ENCODE measurements around the gene CPNE4. TPM values are rescaled to one million over a fixed set of nuclear protein-coding genes. Genes with fewer than 3 reads are reported as not detected.

Gene CPNE4
- total RNA-seq, 2 donors from 2014 or later: 1.2 to 7.6 TPM

GRCh38 chr3:131831608-131832007, 203.2 kb downstream of the CPNE4 start:
- intact Hi-C loops (cut with DNase I): no loop called here
- DNase-seq (no peak), ATAC-seq (no peak)

- DNase-seq (no peak), ATAC-seq (peak in 1 of 2 donors; percentile 27)
- intact Hi-C loops (cut with DNase I): no loop called here
Measured at GRCh38 chr3:131821191-131821762, 213.5 kb downstream of the CPNE4 start.

GRCh38 chr3:131819381-131820055, 215.3 kb downstream of the CPNE4 start:
- peak in 1 of 2 donors; percentile 40 for ATAC-seq

GRCh38 chr3:131812433-131812832, 222.4 kb downstream of the CPNE4 start:
- ATAC-seq (no peak), DNase-seq (no peak)

More at GRCh38 chr3:131819381-131820055, 215.3 kb downstream of the CPNE4 start:
- intact Hi-C loops (cut with DNase I): no loop called here
- DNase-seq: no peak

GRCh38 chr3:131811481-131811880, 223.3 kb downstream of the CPNE4 start:
- intact Hi-C loops (cut with DNase I): no loop called here
- DNase-seq (no peak), ATAC-seq (no peak)

More at GRCh38 chr3:131812433-131812832, 222.4 kb downstream of the CPNE4 start:
- intact Hi-C loops (cut with DNase I): no loop called here

GRCh38 chr3:131807822-131808221, 227.0 kb downstream of the CPNE4 start:
- intact Hi-C loops (cut with DNase I): no loop called here
- ATAC-seq (no peak), DNase-seq (no peak)

- intact Hi-C loops (cut with DNase I): no loop called here
- no peak for ATAC-seq
- DNase-seq: no peak
Measured at GRCh38 chr3:131806736-131807135, 228.1 kb downstream of the CPNE4 start.

GRCh38 chr3:131804565-131805133, 230.2 kb downstream of the CPNE4 start:
- intact Hi-C loops (cut with DNase I): no loop called here
- peak; percentile 96 to 98 for ATAC-seq
- DNase-seq: peak; percentile 57

GRCh38 chr3:131803113-131803512, 231.7 kb downstream of the CPNE4 start:
- ATAC-seq: no peak
- intact Hi-C loops (cut with DNase I): no loop called here

GRCh38 chr3:131802029-131802428, 232.8 kb downstream of the CPNE4 start:
- ATAC-seq (no peak), DNase-seq (no peak)
- intact Hi-C loops (cut with DNase I): no loop called here

More at GRCh38 chr3:131803113-131803512, 231.7 kb downstream of the CPNE4 start:
- DNase-seq: no peak

GRCh38 chr3:131801566-131801965, 233.2 kb downstream of the CPNE4 start:
- no peak for DNase-seq
- intact Hi-C loops (cut with DNase I): no loop called here
- ATAC-seq: no peak

GRCh38 chr3:131797776-131798175, 237.0 kb downstream of the CPNE4 start:
- no peak for ATAC-seq
- intact Hi-C loops (cut with DNase I): no loop called here

GRCh38 chr3:131796558-131797198, 238.1 kb downstream of the CPNE4 start:
- intact Hi-C loops (cut with DNase I): no loop called here
- ATAC-seq (no peak), DNase-seq (no peak)

More at GRCh38 chr3:131797776-131798175, 237.0 kb downstream of the CPNE4 start:
- no peak for DNase-seq

- ATAC-seq (no peak), DNase-seq (no peak)
- intact Hi-C loops (cut with DNase I): no loop called here
Measured at GRCh38 chr3:131796111-131796510, 238.7 kb downstream of the CPNE4 start.

GRCh38 chr3:131795390-131796090, 239.3 kb downstream of the CPNE4 start:
- intact Hi-C loops (cut with DNase I): loop anchor here in 1 of 2 donors (2.0 kb wide), 1 partner anchor 233 kb away; no protein-coding TSS in a partner anchor
- ATAC-seq (peak in 1 of 2 donors; percentile 49), DNase-seq (peak; percentile 21)

GRCh38 chr3:131794766-131795388, 239.9 kb downstream of the CPNE4 start:
- intact Hi-C loops (cut with DNase I): loop anchor here (2.0 to 5.0 kb wide), 2 partner anchors 232 to 234 kb away; no protein-coding TSS in a partner anchor
- peak; percentile 78 to 88 for ATAC-seq
- DNase-seq: no peak

- ATAC-seq (no peak), DNase-seq (no peak)
- intact Hi-C loops (cut with DNase I): loop anchor here (2.0 to 5.0 kb wide), 2 partner anchors 233 to 235 kb away; no protein-coding TSS in a partner anchor
Measured at GRCh38 chr3:131793870-131794269, 240.9 kb downstream of the CPNE4 start.

- DNase-seq: no peak
- no peak for ATAC-seq
- intact Hi-C loops (cut with DNase I): no loop called here
Measured at GRCh38 chr3:131789188-131789587, 245.6 kb downstream of the CPNE4 start.

GRCh38 chr3:131786386-131786785, 248.4 kb downstream of the CPNE4 start:
- intact Hi-C loops (cut with DNase I): no loop called here
- ATAC-seq: no peak

More at GRCh38 chr3:131786386-131786785, 248.4 kb downstream of the CPNE4 start:
- no peak for DNase-seq
